H1 (cell line): ENCODE data around the gene EN1. TPM values are rescaled to one million over a fixed set of nuclear protein-coding genes. Genes with fewer than 3 reads are reported as not detected.

ENCODE experiments used
- CTCF ChIA-PET: fragments of 300-600 bp; sonication (Branson Sonifier 250); formaldehyde crosslinking; loops from one replicate; lab custom pipeline; 2021; ENCODE audit not compliant: partially characterized antibody; lab: Charles Lee
- POLR2A ChIA-PET: fragments of 300-600 bp; sonication (Branson Sonifier 250); formaldehyde crosslinking; loops from one replicate; lab custom pipeline; 2021; ENCODE audit warnings: inconsistent platforms; ENCODE audit not compliant: partially characterized antibody; lab: Charles Lee
- DNase-seq, 2 experiments: peaks; one replicate each; pipeline versions ENCODE4 v3.0.0 to v3.0.0-alpha.2; 2010 to 2022; ENCODE audit warnings: low spot score in 2 of 2, low read depth in 1 of 2, mixed read lengths in 1 of 2
- FAIRE-seq: peaks from 2 replicates; lab custom pipeline; 2011; peaks lifted over from hg19 to GRCh38; lab: Jason Lieb, UNC
- H2AFZ ChIP-seq: 2 replicates; pipeline ENCODE4 v1.8.1; 2012; ENCODE audit warnings: low read length, inconsistent platforms
- H2AK5ac ChIP-seq: 2 replicates; pipeline ENCODE4 v1.6.1; 2013; ENCODE audit warnings: low read depth, low read length
- H2BK120ac ChIP-seq: replicated peaks from 2 replicates; pipeline ENCODE3; 2013; ENCODE audit warnings: low read depth, low read length, inconsistent platforms
- H2BK12ac ChIP-seq: 2 replicates; pipeline ENCODE4 v1.6.1; 2013; ENCODE audit warnings: low read depth, low read length
- H2BK15ac ChIP-seq: 2 replicates; pipeline ENCODE4 v1.6.1; 2013; ENCODE audit warnings: low read length
- H2BK20ac ChIP-seq: 2 replicates; pipeline ENCODE4 v1.6.1; 2013; ENCODE audit warnings: low read length
- H2BK5ac ChIP-seq: 2 replicates; pipeline ENCODE4 v1.6.1; 2013; ENCODE audit warnings: low read depth, low read length
- H3K14ac ChIP-seq: 2 replicates; pipeline ENCODE4 v1.6.1; 2013; ENCODE audit warnings: inconsistent platforms; ENCODE audit not compliant: insufficient read length
- H3K18ac ChIP-seq: 2 replicates; pipeline ENCODE4 v1.6.1; 2013; ENCODE audit warnings: low read length; ENCODE audit errors: extremely low read depth
- H3K23ac ChIP-seq: 2 replicates; pipeline ENCODE4 v1.6.1; 2013; ENCODE audit warnings: inconsistent platforms; ENCODE audit not compliant: insufficient read length
- H3K23me2 ChIP-seq: 2 replicates; pipeline ENCODE4 v1.6.1; 2013; ENCODE audit warnings: low read depth, low read length
- H3K27ac ChIP-seq: 2 replicates; pipeline ENCODE4 v1.6.1; 2011; ENCODE audit warnings: low read depth, low read length, inconsistent platforms
- H3K27me3 ChIP-seq, 4 experiments: replicated peaks in 1 of 4; 1 replicate in 1 of 4; 2 replicates in 3 of 4; pipeline versions ENCODE4 v1.6.1 to v1.8.1; 2011 to 2013; ENCODE audit warnings: low read length in 3 of 4, mild to moderate bottlenecking in 3 of 4, inconsistent platforms in 2 of 4, mixed read lengths in 2 of 4, moderate library complexity in 1 of 4; ENCODE audit not compliant: control insufficient read depth in 3 of 4, insufficient read depth in 3 of 4; ENCODE audit errors: extremely low read depth in 1 of 4
- H3K36me3 ChIP-seq, 4 experiments: 2 replicates each; pipeline versions ENCODE4 v1.6.1 to v1.8.1; 2011 to 2013; ENCODE audit warnings: mild to moderate bottlenecking in 4 of 4, low read length in 3 of 4, moderate library complexity in 2 of 4, control low read depth in 1 of 4, inconsistent platforms in 1 of 4; ENCODE audit not compliant: insufficient read depth in 4 of 4, control insufficient read depth in 2 of 4
- H3K4ac ChIP-seq: replicated peaks from 2 replicates; pipeline ENCODE3; 2013; ENCODE audit warnings: low read length, low read depth, mixed read lengths, inconsistent platforms; ENCODE audit not compliant: insufficient read length
- H3K4me1 ChIP-seq, 4 experiments: replicated peaks in 1 of 4; 1 replicate in 1 of 4; 2 replicates in 3 of 4; pipeline versions ENCODE4 v1.6.1 to v1.8.1; 2011 to 2013; ENCODE audit warnings: low read length in 3 of 4, inconsistent platforms in 2 of 4, mixed read lengths in 1 of 4; ENCODE audit not compliant: insufficient read depth in 4 of 4, control insufficient read depth in 3 of 4
- H3K4me2 ChIP-seq, 2 experiments: 2 replicates each; pipeline versions ENCODE4 v1.6.1 to v1.8.1; 2011 to 2013; ENCODE audit warnings: low read depth in 2 of 2, low read length in 2 of 2, control low read depth in 1 of 2, inconsistent platforms in 1 of 2, mild to moderate bottlenecking in 1 of 2; ENCODE audit not compliant: insufficient read depth in 1 of 2
- H3K4me3 ChIP-seq, 4 experiments: fragments of 200-600, 300-600 bp in 1 of 4; sonication (generic), shearing (Covaris generic), sonication (Bioruptor Twin) in 1 of 4; 2 replicates each; pipeline versions ENCODE4 v1.5.1 to v1.8.1; 2011 to 2016; ENCODE audit warnings: low read length in 4 of 4, low read depth in 3 of 4, control low read depth in 2 of 4, inconsistent platforms in 2 of 4, mild to moderate bottlenecking in 2 of 4, mixed read lengths in 1 of 4, moderate library complexity in 1 of 4; ENCODE audit not compliant: insufficient read depth in 2 of 4; ENCODE audit errors: extremely low read depth in 1 of 4
- H3K56ac ChIP-seq: replicated peaks from 2 replicates; pipeline ENCODE3; 2013; ENCODE audit warnings: low read depth, mild to moderate bottlenecking, mixed read lengths, low read length, inconsistent platforms; ENCODE audit not compliant: insufficient read length
- H3K79me1 ChIP-seq: 2 replicates; pipeline ENCODE4 v1.6.1; 2013; ENCODE audit warnings: low read depth, low read length, control low read depth
- H3K79me2 ChIP-seq, 2 experiments: 2 replicates each; pipeline versions ENCODE4 v1.6.1 to v1.8.1; 2012 to 2013; ENCODE audit warnings: low read length in 2 of 2, mild to moderate bottlenecking in 2 of 2, inconsistent platforms in 1 of 2; ENCODE audit not compliant: insufficient read depth in 2 of 2, control insufficient read depth in 1 of 2
- H3K9ac ChIP-seq, 4 experiments: replicated peaks in 1 of 4; 1 replicate in 1 of 4; 2 replicates in 3 of 4; pipeline versions ENCODE4 v1.6.1 to v1.8.1; 2011 to 2013; ENCODE audit warnings: low read depth in 3 of 4, low read length in 3 of 4, control low read depth in 2 of 4, mild to moderate bottlenecking in 2 of 4, moderate library complexity in 2 of 4, inconsistent platforms in 1 of 4; ENCODE audit errors: extremely low read depth in 1 of 4
- H3K9me3 ChIP-seq, 2 experiments: 2 replicates each; pipeline versions ENCODE4 v1.6.1 to v1.8.1; 2012 to 2013; ENCODE audit warnings: mild to moderate bottlenecking in 2 of 2, moderate library complexity in 2 of 2, control low read depth in 1 of 2, inconsistent platforms in 1 of 2, low read depth in 1 of 2, low read length in 1 of 2, mixed read lengths in 1 of 2; ENCODE audit not compliant: insufficient read depth in 2 of 2
- H4K20me1 ChIP-seq, 2 experiments: replicated peaks in 1 of 2; 2 replicates each; pipeline versions ENCODE3 to v1.8.1; 2011 to 2013; ENCODE audit warnings: inconsistent platforms in 2 of 2, low read length in 2 of 2, mild to moderate bottlenecking in 1 of 2; ENCODE audit not compliant: insufficient read depth in 2 of 2, control insufficient read depth in 1 of 2
- H4K5ac ChIP-seq: 2 replicates; pipeline ENCODE4 v1.6.1; 2013; ENCODE audit warnings: low read length, low read depth, mixed read lengths, inconsistent platforms; ENCODE audit not compliant: insufficient read length
- H4K8ac ChIP-seq: 2 replicates; pipeline ENCODE4 v1.8.0; 2013; ENCODE audit warnings: mild to moderate bottlenecking, moderate library complexity, low read length, inconsistent platforms; ENCODE audit not compliant: insufficient read depth; ENCODE audit errors: extremely low read depth
- H4K91ac ChIP-seq: replicated peaks from 2 replicates; pipeline ENCODE3; 2013; ENCODE audit warnings: low read length, mixed read lengths, inconsistent platforms; ENCODE audit not compliant: insufficient read length
- BACH1 ChIP-seq: IDR thresholded peaks from 2 replicates; pipeline ENCODE4 v1.6.1; 2012; ENCODE audit warnings: low read length, improper control_type of control experiment
- EZH2 ChIP-seq: fragments of 200-600 bp; sonication (generic); IDR thresholded peaks from 2 replicates; pipeline ENCODE4 v1.7.1; 2012; ENCODE audit warnings: low read depth, mild to moderate bottlenecking, moderate library complexity, low read length, inconsistent platforms; ENCODE audit not compliant: severe bottlenecking
- KDM4A ChIP-seq: IDR thresholded peaks from one replicate; pipeline ENCODE4 v1.7.1; 2012; ENCODE audit warnings: low read depth, mild to moderate bottlenecking, moderate library complexity, low read length, inconsistent platforms; ENCODE audit not compliant: severe bottlenecking
- PHF8 ChIP-seq: fragments of 200-600 bp; sonication (generic); conservative IDR thresholded peaks from 2 replicates; pipeline ENCODE4 v1.7.1; 2012; ENCODE audit warnings: low read depth, mild to moderate bottlenecking, inconsistent platforms, low read length, moderate library complexity
- RNF2 ChIP-seq: fragments of 200-900, 300-1000 bp; sonication (generic); IDR thresholded peaks from 2 replicates; pipeline ENCODE4 v1.7.1; 2016; ENCODE audit warnings: borderline replicate concordance, low read depth, mild to moderate bottlenecking, antibody characterized with exemption, low read length; ENCODE audit not compliant: poor library complexity, severe bottlenecking; ENCODE audit errors: missing control alignments
- TAF7 ChIP-seq: optimal IDR thresholded peaks from 2 replicates; pipeline ENCODE3; 2011; ENCODE audit warnings: low read depth, mild to moderate bottlenecking, inconsistent platforms, low read length, moderate library complexity, borderline replicate concordance
- WGBS, 2 experiments: shearing (Covaris generic) in 1 of 2; methylation state at CpG; one replicate each; pipeline versions ENCODE4 v1.1.6 to v1.1.7; 2013 to 2015; ENCODE audit warnings: low lambda C conversion rate in 2 of 2, mixed read lengths in 2 of 2, inconsistent platforms in 1 of 2, low coverage in 1 of 2, missing lambda C conversion rate in 1 of 2; ENCODE audit not compliant: insufficient replicate concordance in 2 of 2, insufficient coverage in 1 of 2, insufficient read length in 1 of 2; ENCODE audit errors: extremely low coverage in 1 of 2, missing lambda C conversion rate in 1 of 2; 5-methylcytosine and 5-hydroxymethylcytosine counted together
- polyA plus RNA-seq, 7 experiments: library from polyadenylated mRNA; depleted of rRNA in 3 of 7; stranded (reverse) in 5 of 7; unstranded in 2 of 7; fragments of >200 nt in 5 of 7; fragments of 200-250 nt in 2 of 7; gene quantifications; 1 replicate in 5 of 7; 2 replicates in 1 of 7; 4 replicates in 1 of 7; pipeline versions ENCODE4 v1.2.1 to v1.2.3, GENCODE V29; 2011 to 2013; ENCODE audit warnings: missing spikeins in 2 of 7, mixed read lengths in 2 of 7
- total RNA-seq: library from RNA; stranded (reverse); fragmentation: NEBNext Ultra II Directional; extraction: Animal tissue kit (Norgen Biotek cat#: 25700); gene quantifications from 2 replicates; pipeline ENCODE4 v1.2.1, GENCODE V29; 2021
- TF ChIP-seq, protein P1 (sequence below): IDR thresholded peaks from 2 replicates; pipeline ENCODE4 v1.6.1; 2012; ENCODE audit warnings: inconsistent platforms

EN1 gene
- total and polyA plus RNA-seq, 2 of the 8 experiments (the other 6 are each of a cell fraction or from before 2014, with no cell fraction given) = not detected

GRCh38 chr2:118859157-118859770 is 11.8 kb upstream of the EN1 start:
- no peaks in the 10 kb centered on the region for H3K9me3 ChIP-seq
- no peaks in the 10 kb centered on the region for H3K79me1 ChIP-seq
- H3K23ac ChIP-seq = no peak overlapping the region
- no peak overlapping the region; the same call in 1 of the 2 replicates for H4K8ac ChIP-seq
- H2AK5ac ChIP-seq = no peak overlapping the region
- H2AFZ ChIP-seq = no peak overlapping the region
- H3K27me3 ChIP-seq = peaks cover 56 to 86% (median 73%) of the 10 kb centered on the region in 4 experiments
- no peaks in the 10 kb centered on the region for H3K79me2 ChIP-seq
- no peak for FAIRE-seq
- H4K91ac ChIP-seq = no peak overlapping the region
- peaks cover 0 to 6% (median 0%) of the 10 kb centered on the region in 4 experiments; a peak in 1 of 8 replicates for H3K36me3 ChIP-seq
- H3K23me2 ChIP-seq = peaks cover 5% of the 10 kb centered on the region; the same call in 1 of the 2 replicates
- H2BK5ac ChIP-seq = no peak overlapping the region
- TF ChIP-seq EZH2 (peak; percentile 46), BACH1 (0 out of 2 replicates have a peak, but pooled peaks have one; percentile 21), PHF8 (no peak), RNF2 (peak; percentile 11), TAF7 (peak; percentile 24), KDM4A (peak; percentile 61)
- TF ChIP-seq, protein P1, sequence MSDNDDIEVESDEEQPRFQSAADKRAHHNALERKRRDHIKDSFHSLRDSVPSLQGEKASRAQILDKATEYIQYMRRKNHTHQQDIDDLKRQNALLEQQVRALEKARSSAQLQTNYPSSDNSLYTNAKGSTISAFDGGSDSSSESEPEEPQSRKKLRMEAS = no peak
- no peak overlapping the region for H3K9ac ChIP-seq
- no peak overlapping the region for H3K14ac ChIP-seq
- peak overlapping the region; percentile 16 for H3K4ac ChIP-seq
- CTCF ChIA-PET = interaction anchor here (0.9 to 7.4 kb wide), 10 partner anchors 10 to 657 kb away, joined by 3 to 84 read pairs (median 4); partner anchors contain the start of gene EN1
- peaks cover 0 to 39% (median 28%) of the 10 kb centered on the region in 4 experiments; a peak in 6 of 7 replicates for H3K4me1 ChIP-seq
- peak overlapping the region in 3 of 4 experiments; percentile 18 to 55 (median 26); a peak in 4 of 8 replicates for H3K4me3 ChIP-seq
- H2BK15ac ChIP-seq = 0 out of 2 replicates have a peak overlapping the region, but pooled peaks have one; percentile 72
- H3K27ac ChIP-seq = no peak overlapping the region
- H2BK20ac ChIP-seq = no peak overlapping the region
- no peak overlapping the region for H3K56ac ChIP-seq
- peaks cover 3 to 5% of the 10 kb centered on the region in 2 experiments for H4K20me1 ChIP-seq
- WGBS, 2 experiments = 7% methylated on average over 22 of the region's 26 CpGs; no CpG with 5 or more reads in 1 of the 2 experiments
- H3K4me2 ChIP-seq = peak overlapping the region; percentile 67 to 75
- no peak overlapping the region for H4K5ac ChIP-seq
- no peak overlapping the region for H2BK120ac ChIP-seq
- peak overlapping the region; percentile 88 for H2BK12ac ChIP-seq
- POLR2A ChIA-PET = interaction anchor here (1.1 to 1.7 kb wide), 4 partner anchors 9 to 25 kb away, joined by 3 to 7 read pairs (median 4); no protein-coding TSS in a partner anchor
- no peak overlapping the region for H3K18ac ChIP-seq
- peak in 1 of 2 experiments; percentile 64 for DNase-seq
